Measurements from ENCODE around the gene RIMBP2.

RIMBP2 gene

GRCh38 chr12:130429656-130430505, 286.2 kb downstream of the RIMBP2 start:
- in situ Hi-C loops (cut with HindIII; ENCODE audit: low sequenced_read_pairs) = no loop called here
- DNase-seq (ENCODE audit: low read depth) = no peak
- no peak overlapping the region for H3K4me3 ChIP-seq (ENCODE audit: low read depth, low read length)
- TF ChIP-seq, protein P1, sequence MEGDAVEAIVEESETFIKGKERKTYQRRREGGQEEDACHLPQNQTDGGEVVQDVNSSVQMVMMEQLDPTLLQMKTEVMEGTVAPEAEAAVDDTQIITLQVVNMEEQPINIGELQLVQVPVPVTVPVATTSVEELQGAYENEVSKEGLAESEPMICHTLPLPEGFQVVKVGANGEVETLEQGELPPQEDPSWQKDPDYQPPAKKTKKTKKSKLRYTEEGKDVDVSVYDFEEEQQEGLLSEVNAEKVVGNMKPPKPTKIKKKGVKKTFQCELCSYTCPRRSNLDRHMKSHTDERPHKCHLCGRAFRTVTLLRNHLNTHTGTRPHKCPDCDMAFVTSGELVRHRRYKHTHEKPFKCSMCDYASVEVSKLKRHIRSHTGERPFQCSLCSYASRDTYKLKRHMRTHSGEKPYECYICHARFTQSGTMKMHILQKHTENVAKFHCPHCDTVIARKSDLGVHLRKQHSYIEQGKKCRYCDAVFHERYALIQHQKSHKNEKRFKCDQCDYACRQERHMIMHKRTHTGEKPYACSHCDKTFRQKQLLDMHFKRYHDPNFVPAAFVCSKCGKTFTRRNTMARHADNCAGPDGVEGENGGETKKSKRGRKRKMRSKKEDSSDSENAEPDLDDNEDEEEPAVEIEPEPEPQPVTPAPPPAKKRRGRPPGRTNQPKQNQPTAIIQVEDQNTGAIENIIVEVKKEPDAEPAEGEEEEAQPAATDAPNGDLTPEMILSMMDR (IDR thresholded peaks at IDR 0.05; ENCODE audit: low read depth, low read length, missing control alignments) = no peak

DNA sequence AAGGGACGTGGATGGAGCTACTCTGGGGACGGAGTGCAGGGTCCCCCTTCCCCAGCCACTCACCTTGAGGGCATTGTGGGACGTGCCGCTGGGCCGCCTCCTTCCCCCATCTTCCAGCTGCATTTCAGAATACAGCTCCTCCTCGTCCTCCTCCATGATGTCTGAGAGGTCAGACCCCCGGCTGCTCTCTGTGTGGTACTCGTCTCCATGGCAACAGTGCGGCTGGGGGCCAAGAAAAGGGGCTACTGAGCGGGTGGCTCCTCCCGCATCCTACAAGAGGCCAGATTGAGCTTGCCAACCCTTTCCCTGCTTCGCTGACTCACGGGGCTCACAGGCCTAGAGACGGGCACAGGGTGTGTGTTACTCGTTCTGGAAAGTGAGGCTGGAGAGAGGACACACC, 288.0 kb downstream of the RIMBP2 start:
- in situ Hi-C loops (cut with HindIII; ENCODE audit: low sequenced_read_pairs) = no loop called here
- H3K4me3 ChIP-seq (ENCODE audit: low read depth, low read length) = no peak overlapping the region
- TF ChIP-seq, protein P1 (IDR thresholded peaks at IDR 0.05; ENCODE audit: low read depth, low read length, missing control alignments) = no peak
- DNase-seq (ENCODE audit: low read depth) = no peak

DNA sequence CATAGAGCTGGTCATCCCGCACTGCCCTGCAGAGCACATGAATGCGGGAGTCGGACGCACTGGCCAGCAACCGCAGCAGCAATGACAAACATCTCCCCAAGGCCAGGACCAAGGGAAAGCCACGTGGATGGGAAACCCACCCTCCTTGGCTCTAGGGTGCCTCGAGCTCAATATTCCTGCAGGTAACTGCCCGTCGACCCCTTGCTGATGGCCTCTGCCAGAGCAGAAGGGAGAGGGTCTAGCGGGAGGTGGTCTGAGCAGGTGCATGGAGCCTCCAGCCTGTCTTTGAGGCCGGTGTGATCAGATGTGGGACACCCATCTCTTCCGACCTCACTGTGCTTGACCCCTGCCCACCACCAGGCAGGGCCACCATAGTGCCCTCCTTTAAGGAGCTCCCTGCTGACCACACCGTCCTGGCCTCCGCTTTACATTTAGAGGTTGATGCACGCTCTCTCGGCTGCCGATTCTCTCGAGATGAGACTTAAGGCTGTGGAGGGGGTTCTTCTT, 288.7 kb downstream of the RIMBP2 start:
- in situ Hi-C loops (cut with HindIII; ENCODE audit: low sequenced_read_pairs) = no loop called here
- TF ChIP-seq, protein P1 (IDR thresholded peaks at IDR 0.05; ENCODE audit: low read depth, low read length, missing control alignments) = no peak
- DNase-seq (ENCODE audit: low read depth) = no peak
- H3K4me3 ChIP-seq (ENCODE audit: low read depth, low read length) = no peak overlapping the region

DNA sequence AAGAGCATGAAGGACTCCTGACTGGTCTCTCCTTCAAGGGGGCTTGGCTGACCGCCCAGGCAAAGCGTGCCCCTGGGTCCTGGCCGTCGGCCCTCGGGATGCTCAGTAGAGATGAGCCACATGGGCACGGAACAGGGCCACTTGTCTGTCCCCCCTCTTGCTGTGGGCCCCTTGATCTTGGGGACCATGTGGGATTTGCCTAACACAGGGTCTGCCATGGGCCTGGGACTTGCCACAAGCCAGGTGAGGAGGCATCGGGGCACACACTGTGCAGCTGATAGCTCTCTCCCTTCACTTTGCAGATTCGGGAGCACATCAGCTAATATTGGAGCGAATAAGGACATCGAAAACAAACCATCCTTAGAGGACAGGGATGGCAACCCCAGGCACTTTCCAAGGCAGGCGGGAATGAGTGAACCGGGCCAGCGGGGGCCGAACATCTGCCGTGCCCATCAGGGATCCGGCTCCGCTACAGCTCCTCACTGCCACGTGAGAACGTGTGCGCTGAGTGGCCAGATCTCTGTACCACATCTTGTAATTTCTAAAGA, 290.3 kb downstream of the RIMBP2 start:
- DNase-seq (ENCODE audit: low read depth) = no peak
- in situ Hi-C loops (cut with HindIII; ENCODE audit: low sequenced_read_pairs) = no loop called here

GRCh38 chr12:130424858-130425697, 291.0 kb downstream of the RIMBP2 start:
- TF ChIP-seq, protein P1 (IDR thresholded peaks at IDR 0.05; ENCODE audit: low read depth, low read length, missing control alignments) = no peak
- in situ Hi-C loops (cut with HindIII; ENCODE audit: low sequenced_read_pairs) = no loop called here
- H3K4me3 ChIP-seq (ENCODE audit: low read depth, low read length) = no peak overlapping the region
- no peak for DNase-seq (ENCODE audit: low read depth)

More for the DNA sequence above, 290.3 kb downstream of the RIMBP2 start:
- no peak overlapping the region for H3K4me3 ChIP-seq (ENCODE audit: low read depth, low read length)
- TF ChIP-seq, protein P1 (IDR thresholded peaks at IDR 0.05; ENCODE audit: low read depth, low read length, missing control alignments) = no peak
